Urinary bladder (tissue), 4 donors: ENCODE data around the gene TPM1. TPM values are rescaled to one million over a fixed set of nuclear protein-coding genes. Genes with fewer than 3 reads are reported as not detected.
"Not testable (repeated sequence)": the region's sequence is repeated elsewhere in the genome, so short reads cannot be mapped to it uniquely, and the experiment has no call there.

Experiments
- DNase-seq: peaks from one replicate; pipeline ENCODE4 v3.0.0-alpha.2; 2015; ENCODE audit errors: extremely low spot score
- H3K27ac ChIP-seq: one replicate; pipeline ENCODE4 v1.5.1; 2013; ENCODE audit warnings: low read depth, mild to moderate bottlenecking, moderate library complexity
- H3K36me3 ChIP-seq: one replicate; pipeline ENCODE4 v1.6.1; 2013; ENCODE audit warnings: mild to moderate bottlenecking, moderate library complexity; ENCODE audit not compliant: insufficient read depth
- H3K4me1 ChIP-seq: one replicate; pipeline ENCODE4 v1.6.1; 2013; ENCODE audit warnings: mild to moderate bottlenecking, moderate library complexity; ENCODE audit not compliant: insufficient read depth
- H3K4me3 ChIP-seq: one replicate; pipeline ENCODE4 v1.5.1; 2013; ENCODE audit warnings: low read depth, low read length
- WGBS: extraction: QIAGEN DNeasy Blood & Tissue Kit; methylation state at CpG from one replicate; pipeline ENCODE4 v1.1.7; 2013; 5-methylcytosine and 5-hydroxymethylcytosine counted together
- polyA plus RNA-seq: library from polyadenylated mRNA; stranded (reverse); fragments of 200-250 nt; gene quantifications from one replicate; pipeline ENCODE4 v1.2.3, GENCODE V29; 2013
- total RNA-seq: library from RNA; depleted of rRNA; stranded (reverse); fragments of >200 nt; gene quantifications from one replicate; pipeline ENCODE4 v1.2.3, GENCODE V29; 2014
- donor health status: healthy with polysubstance abuse.
- donor health status: healthy.

Gene TPM1
- total RNA-seq, result 1,685 TPM
- 3,649 TPM for polyA plus RNA-seq

- H3K4me3 ChIP-seq, result peak within 1 kb of the TSS; percentile 66
- no peaks in the 10 kb centered on the region for H3K36me3 ChIP-seq
- 1% methylated on average over 84 of the region's 84 CpGs for WGBS
- H3K27ac ChIP-seq, result peak within 1 kb of the TSS; percentile 81
- H3K4me1 ChIP-seq, result no peaks in the 10 kb centered on the region
- no peak for DNase-seq
Observed at GRCh38 chr15:63041974-63042876, at the start of gene TPM1. TSS of gene TPM1 (plus strand) at chr15:63042747. CDS start at chr15:63042830, 83 bp downstream.

- Histone ChIP-seq H3K4me1 (no peaks in the 10 kb centered on the region), H3K36me3 (no peaks in the 10 kb centered on the region), H3K27ac (no peak overlapping the region), H3K4me3 (no peak overlapping the region)
- 89% methylated on average over 7 of the region's 7 CpGs for WGBS
- no peak for DNase-seq
Observed at GRCh38 chr15:62993066-62993465, 49.5 kb upstream of the TPM1 start.

GRCh38 chr15:62993632-62994031 is 48.9 kb upstream of the TPM1 start:
- not testable (repeated sequence) for DNase-seq, H3K36me3 ChIP-seq, H3K27ac ChIP-seq, H3K4me3 ChIP-seq, H3K4me1 ChIP-seq
- WGBS, result 89% methylated on average over 4 of the region's 4 CpGs

GRCh38 chr15:62994439-62994838 is 48.1 kb upstream of the TPM1 start:
- H3K27ac ChIP-seq, result no peak overlapping the region
- no peak for DNase-seq
- 75% methylated on average over 4 of the region's 4 CpGs for WGBS
- no peaks in the 10 kb centered on the region for H3K4me1 ChIP-seq
- H3K36me3 ChIP-seq, result no peaks in the 10 kb centered on the region
- H3K4me3 ChIP-seq, result no peak overlapping the region

- H3K27ac ChIP-seq, result no peak overlapping the region
- no peak for DNase-seq
Observed at GRCh38 chr15:62994975-62995681, 47.4 kb upstream of the TPM1 start.

GRCh38 chr15:62997441-62997840 is 45.1 kb upstream of the TPM1 start:
- no peaks in the 10 kb centered on the region for H3K4me1 ChIP-seq
- H3K36me3 ChIP-seq, result no peaks in the 10 kb centered on the region
- no peak overlapping the region for H3K27ac ChIP-seq
- 98% methylated on average over 3 of the region's 3 CpGs for WGBS
- H3K4me3 ChIP-seq, result no peak overlapping the region
- no peak for DNase-seq

More at GRCh38 chr15:62994975-62995681, 47.4 kb upstream of the TPM1 start:
- H3K36me3 ChIP-seq, result no peaks in the 10 kb centered on the region
- H3K4me3 ChIP-seq, result no peak overlapping the region
- no peaks in the 10 kb centered on the region for H3K4me1 ChIP-seq
- WGBS, result 74% methylated on average over 3 of the region's 3 CpGs

- Histone ChIP-seq H3K36me3 (no peaks in the 10 kb centered on the region), H3K4me3 (no peak overlapping the region), H3K4me1 (no peaks in the 10 kb centered on the region), H3K27ac (no peak overlapping the region)
- WGBS, result 85% methylated on average over 6 of the region's 6 CpGs
- no peak for DNase-seq
Observed at GRCh38 chr15:62998262-62998890, 44.2 kb upstream of the TPM1 start.

- WGBS, result 94% methylated on average over 4 of the region's 4 CpGs
- no peaks in the 10 kb centered on the region for H3K4me1 ChIP-seq
- H3K36me3 ChIP-seq, result no peaks in the 10 kb centered on the region
- H3K4me3 ChIP-seq, result no peak overlapping the region
- DNase-seq, result no peak
- H3K27ac ChIP-seq, result no peak overlapping the region
Observed at GRCh38 chr15:62999178-62999577, 43.4 kb upstream of the TPM1 start.

- Histone ChIP-seq H3K36me3 (no peaks in the 10 kb centered on the region), H3K4me1 (no peaks in the 10 kb centered on the region), H3K4me3 (no peak overlapping the region), H3K27ac (no peak overlapping the region)
- DNase-seq, result no peak
- WGBS, result 86% methylated on average over 12 of the region's 12 CpGs
Observed at GRCh38 chr15:62999923-63000561, 42.5 kb upstream of the TPM1 start.

- Histone ChIP-seq H3K4me3 (no peak overlapping the region), H3K36me3 (no peaks in the 10 kb centered on the region), H3K27ac (no peak overlapping the region), H3K4me1 (no peaks in the 10 kb centered on the region)
- DNase-seq, result no peak
- WGBS, result 83% methylated on average over 3 of the region's 3 CpGs
Observed at GRCh38 chr15:63000706-63001105, 41.8 kb upstream of the TPM1 start.

GRCh38 chr15:63004211-63004610 is 38.3 kb upstream of the TPM1 start:
- H3K36me3 ChIP-seq, result no peaks in the 10 kb centered on the region
- WGBS, result 89% methylated on average over 2 of the region's 2 CpGs
- no peaks in the 10 kb centered on the region for H3K4me1 ChIP-seq

GRCh38 chr15:63006032-63006878 is 36.3 kb upstream of the TPM1 start:
- Histone ChIP-seq H3K36me3 (no peaks in the 10 kb centered on the region), H3K4me3 (no peak overlapping the region), H3K27ac (no peak overlapping the region), H3K4me1 (no peaks in the 10 kb centered on the region)
- DNase-seq, result no peak
- 78% methylated on average over 8 of the region's 8 CpGs for WGBS

More at GRCh38 chr15:63004211-63004610, 38.3 kb upstream of the TPM1 start:
- Histone ChIP-seq H3K27ac (no peak overlapping the region), H3K4me3 (no peak overlapping the region)
- DNase-seq, result no peak
